A549 (cell line): ENCODE results near the gene CAAP1.

Source experiments
- CTCF ChIP-seq: fragments of >200 bp; sonication (Bioruptor Twin); formaldehyde crosslinking; IDR thresholded peaks from 3 replicates; pipeline ENCODE4 v1.5.1; 2016
- NR3C1 ChIP-seq: fragments of >200 bp; sonication (Bioruptor Twin); formaldehyde crosslinking; IDR thresholded peaks from 3 replicates; pipeline ENCODE4 v1.6.1; 2017
- POLR2A ChIP-seq: IDR thresholded peaks from 2 replicates; pipeline ENCODE4 v1.6.1; 2012; ENCODE audit warnings: mild to moderate bottlenecking, low read length
- REST ChIP-seq: fragments of 200-600 bp; sonication (generic); IDR thresholded peaks from 2 replicates; pipeline ENCODE4 v1.6.1; 2016; ENCODE audit warnings: antibody characterized with exemption, mild to moderate bottlenecking, moderate library complexity
- SMC3 ChIP-seq: fragments of >200 bp; sonication (Bioruptor Twin); formaldehyde crosslinking; IDR thresholded peaks from 3 replicates; pipeline ENCODE4 v1.6.1; 2018; ENCODE audit warnings: inconsistent platforms
- ZNF302 ChIP-seq: fragments of 250-450 bp; sonication (Bioruptor Pico); IDR thresholded peaks from 2 replicates; pipeline ENCODE4 v1.9.0; 2021; ENCODE audit warnings: inconsistent platforms, mild to moderate bottlenecking, moderate library complexity

GRCh38 chr9:26833792-26834191 lies 58.8 kb downstream of the CAAP1 start:
- TF ChIP-seq SMC3, result no peak
- no peak for TF ChIP-seq ZNF302 (CRISPR knock-in tag)
- TF ChIP-seq POLR2A, result no peak
- TF ChIP-seq REST, result no peak
- TF ChIP-seq CTCF, result no peak
- no peak for TF ChIP-seq NR3C1
